GM19397 (cell line): Measurements from ENCODE around the gene EYA3.

Experiments
- ATAC-seq: cut with Tn5 transposase; IDR thresholded peaks from one replicate; pipeline ENCODE4 v1.9.1; 2021; ENCODE audit warnings: mild to moderate bottlenecking, moderate library complexity; ENCODE audit not compliant: unreplicated experiment

The EYA3 gene

DNA sequence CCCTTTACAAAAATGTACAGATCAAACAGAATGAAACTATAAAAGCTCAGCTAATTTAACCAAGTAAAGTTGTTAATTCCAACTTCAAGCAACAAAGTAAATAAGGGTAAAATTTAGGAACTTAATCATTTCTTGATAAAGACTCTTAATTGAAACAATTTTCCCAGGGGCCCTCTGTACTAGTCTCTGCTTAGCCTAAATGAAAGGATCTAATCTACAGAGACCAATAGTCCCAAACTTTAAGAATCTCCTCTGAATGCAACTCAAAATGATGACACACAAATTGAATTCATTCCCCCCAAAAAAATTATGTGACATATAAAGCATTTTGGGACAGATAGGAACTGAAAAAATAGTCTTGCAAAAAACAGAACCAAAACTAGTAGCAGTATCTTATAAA, 16.6 kb downstream of the EYA3 start:
- no peak for ATAC-seq

DNA sequence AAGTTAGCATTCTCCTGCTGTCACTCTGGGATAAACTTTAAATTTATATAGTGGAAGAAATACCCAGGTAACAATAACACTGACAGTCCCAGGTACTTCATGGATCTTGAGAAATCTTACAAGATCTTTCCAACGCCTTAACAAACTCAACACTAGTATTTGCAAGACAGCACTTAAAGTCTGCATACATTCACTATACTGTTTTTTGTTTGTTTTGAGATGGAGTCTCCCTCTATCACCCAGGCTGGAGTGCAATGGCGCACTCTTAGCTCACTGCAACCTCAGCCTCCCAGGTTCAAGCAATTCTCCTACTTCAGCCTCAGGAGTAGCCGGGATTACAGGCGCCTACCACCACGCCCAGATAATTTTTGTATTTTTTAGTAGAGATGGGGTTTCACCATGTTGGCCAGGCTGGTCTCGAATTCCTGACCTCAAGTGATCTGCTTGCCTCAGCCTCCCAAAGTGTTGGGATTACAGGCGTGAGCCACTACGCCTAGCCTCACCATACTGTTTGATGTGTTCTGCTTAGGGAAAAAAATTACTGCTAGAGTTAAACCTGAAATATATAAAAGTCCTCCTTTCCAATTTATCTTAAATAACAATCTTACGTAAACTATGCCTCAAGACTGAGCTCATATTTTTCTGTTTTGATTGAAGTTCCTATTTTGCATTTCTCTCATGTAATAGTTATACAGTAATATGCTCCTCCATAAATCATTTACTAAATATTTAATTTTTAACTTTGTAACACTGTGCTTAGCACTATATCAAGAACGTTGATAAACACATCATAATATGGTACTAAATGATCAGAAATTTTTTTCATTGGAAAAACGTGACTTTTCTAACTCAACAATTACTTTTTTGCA, 17.5 kb downstream of the EYA3 start:
- no peak for ATAC-seq

DNA sequence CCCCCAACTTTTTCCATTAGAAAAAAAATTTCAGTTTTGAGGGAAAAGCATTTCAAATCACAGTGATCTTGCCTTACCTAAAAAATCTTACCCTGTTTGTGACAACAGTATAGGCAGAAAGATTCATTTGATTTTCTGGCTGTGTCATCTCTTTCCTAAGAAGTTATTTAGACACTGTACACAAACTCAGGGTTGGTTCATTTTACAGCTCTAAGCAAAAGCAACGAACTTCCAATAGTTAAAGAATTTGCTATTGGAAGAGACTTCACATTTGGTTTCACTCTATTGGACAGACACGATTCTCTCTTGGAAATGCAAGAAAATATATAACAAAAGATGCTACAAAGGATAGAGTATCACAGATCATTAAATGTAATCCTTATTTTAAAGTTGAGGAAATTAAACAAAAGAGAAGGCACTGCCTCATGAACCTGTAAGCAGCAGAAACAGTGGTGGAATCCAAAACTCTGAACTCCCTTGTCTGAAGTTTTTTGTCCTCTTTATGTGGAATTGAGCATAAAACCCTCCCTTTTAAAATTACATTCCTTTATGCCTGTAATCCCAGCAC, 20.8 kb downstream of the EYA3 start:
- ATAC-seq: no peak

DNA sequence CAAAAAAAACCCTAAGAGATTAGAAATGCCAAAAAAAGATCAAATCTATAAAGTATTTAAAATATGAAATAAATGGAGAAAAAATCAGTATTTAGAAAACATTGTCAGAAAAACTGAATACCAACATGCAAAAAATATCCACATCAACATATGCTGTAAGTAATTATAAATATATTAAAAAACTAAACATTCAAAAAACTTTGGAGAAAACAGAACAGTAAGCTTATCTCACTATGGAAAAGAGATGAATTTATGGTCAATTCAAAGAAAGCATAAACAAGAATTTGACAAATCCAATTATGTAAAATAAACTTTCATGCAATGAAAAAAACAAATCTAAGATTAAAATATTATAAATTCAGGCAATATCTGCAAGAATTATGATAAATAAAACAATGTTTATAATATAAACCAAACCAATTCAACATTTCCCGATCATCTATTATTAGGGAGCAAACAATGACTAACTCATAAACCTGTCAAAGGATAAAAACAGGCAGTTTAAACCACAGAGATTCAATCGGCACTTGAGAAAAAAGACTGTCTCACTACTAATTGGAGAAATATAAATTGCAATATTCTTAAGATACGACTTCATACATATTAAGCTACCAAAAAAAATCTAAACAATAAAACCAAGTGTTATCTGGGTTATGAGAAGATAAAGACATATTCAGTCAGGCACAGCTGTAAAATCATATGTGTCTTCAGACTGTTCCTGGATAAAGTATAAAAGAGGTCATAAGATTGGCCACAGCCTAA, 21.8 kb downstream of the EYA3 start:
- no peak for ATAC-seq

DNA sequence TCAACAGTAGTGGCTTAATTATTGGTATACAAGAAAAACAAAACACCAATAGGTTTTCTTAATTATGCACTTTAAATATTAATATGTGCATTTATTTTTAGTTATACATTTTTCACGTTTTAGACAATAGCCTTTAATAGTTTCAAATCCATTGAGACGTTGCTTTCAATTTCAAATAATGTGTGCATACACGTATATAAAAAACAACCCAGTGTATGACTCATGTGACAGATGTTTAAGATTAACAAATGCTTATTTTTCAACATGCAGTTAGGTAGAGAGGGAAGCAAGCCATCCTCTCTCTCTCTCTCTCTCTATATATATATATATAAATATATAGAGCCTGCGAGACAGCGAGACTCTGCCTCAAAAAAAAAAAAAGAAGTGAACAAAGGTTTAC, 24.3 kb downstream of the EYA3 start:
- no peak for ATAC-seq

DNA sequence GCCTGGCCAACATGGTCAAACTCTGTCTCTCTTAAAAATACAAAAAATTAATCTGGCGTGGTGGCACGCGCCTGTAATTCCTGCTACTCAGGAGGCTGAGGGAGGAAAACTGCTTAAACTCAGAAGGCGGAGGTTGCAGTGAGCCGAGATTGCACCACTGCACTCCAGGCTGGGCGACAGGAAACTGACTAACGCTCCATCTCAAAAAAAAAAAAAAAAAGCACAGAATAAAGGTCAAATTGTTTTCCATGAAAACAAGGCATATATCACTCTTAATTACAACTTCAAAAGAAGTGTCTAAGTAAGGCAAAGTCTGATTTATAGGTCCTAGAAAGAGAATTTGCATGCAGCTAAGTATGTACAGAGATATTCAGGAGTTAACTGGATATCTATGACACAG, 25.6 kb downstream of the EYA3 start:
- ATAC-seq: no peak

DNA sequence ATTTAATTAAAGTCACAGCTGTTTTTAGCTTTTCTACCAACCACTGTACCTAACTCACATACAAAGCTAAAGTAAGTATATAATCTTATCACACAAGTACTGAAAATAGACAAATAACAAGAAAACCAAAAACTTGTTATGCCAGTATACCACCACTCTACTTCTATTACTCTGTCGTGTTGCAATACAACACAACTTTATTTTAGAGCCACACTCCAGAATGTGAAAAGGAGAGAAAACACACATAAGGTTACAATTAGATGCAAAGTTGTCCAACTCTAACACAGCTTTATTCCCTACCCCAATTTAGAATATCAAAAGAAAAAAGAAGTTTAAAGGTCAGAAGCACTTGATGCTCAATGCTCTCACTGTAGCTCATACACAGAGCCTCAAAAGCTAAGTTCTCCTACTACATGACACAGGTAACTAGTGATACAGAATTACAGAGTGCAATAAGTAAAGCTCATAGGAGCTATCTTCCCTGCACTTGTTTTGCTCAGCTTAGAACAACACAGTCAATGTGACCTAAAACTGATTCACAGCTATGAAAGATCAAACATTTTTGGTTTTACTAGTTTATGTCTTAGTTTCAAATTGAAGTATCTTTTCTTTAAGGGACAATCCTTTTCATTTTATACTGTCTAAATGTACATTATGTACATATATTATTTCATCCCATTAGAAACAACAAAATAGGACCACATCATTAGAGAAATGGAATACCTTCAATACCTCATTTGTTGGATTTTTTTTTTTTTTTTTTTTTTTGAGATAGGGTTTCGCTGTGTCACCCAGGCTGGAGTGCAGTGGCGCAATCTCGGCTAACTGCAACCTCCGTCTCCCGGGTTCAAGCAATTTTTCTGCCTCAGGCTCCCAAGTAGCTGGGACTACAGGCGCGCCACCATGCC, 29.2 kb downstream of the EYA3 start:
- ATAC-seq: no peak

DNA sequence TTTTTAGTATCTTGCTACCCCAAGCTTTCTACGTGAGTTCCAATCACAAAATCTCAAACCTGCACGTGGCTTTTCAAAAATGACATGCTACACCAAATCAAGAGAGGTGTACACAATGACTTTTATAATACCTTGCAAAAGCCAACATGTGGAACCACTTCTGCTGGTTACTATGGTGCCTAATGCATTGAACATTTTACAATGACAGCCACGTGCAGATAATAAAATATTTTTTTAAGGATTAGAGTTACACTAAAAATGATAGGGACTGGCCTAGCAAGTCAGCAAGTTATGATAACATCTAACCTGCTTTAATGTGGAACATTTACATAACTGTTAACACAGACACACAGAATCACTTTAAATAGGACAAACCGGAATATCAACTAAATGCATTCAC, 30.2 kb downstream of the EYA3 start:
- no peak for ATAC-seq

DNA sequence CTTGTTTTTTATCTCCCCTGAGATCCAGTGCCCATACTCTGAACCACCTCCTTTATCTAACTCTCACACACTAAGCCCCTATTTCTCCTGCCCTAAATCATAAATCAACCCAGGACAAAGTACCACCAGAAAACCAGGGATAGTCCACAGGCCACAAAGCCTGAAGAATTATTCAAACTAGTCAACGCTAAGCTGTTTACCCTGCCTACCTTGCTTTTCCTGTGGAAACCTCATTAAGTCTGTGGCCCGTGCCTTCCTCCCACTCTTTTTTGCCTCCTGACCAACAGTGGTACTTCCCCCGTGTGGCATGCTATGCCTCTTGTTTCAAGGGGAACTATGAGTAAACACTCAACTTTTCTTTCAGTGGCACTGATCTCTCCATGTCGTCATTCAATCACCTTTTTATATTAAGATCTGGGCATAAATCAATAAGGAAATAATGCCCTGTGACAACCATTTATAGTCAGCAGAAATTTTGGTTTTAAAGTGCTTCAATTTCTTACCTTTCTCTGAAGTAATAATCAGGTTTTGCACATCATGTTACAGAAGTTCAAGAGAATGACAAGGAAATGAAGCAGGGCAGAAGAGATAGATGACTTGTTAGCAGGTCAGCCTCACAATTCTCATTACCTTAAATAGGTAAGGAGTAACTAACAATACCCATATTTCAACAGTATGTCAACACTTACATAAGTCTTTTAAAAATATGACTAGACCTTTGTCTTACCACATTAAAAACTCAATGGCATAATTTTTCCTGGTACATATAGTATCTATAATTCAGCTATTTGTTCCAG, 32.1 kb downstream of the EYA3 start:
- ATAC-seq: no peak

DNA sequence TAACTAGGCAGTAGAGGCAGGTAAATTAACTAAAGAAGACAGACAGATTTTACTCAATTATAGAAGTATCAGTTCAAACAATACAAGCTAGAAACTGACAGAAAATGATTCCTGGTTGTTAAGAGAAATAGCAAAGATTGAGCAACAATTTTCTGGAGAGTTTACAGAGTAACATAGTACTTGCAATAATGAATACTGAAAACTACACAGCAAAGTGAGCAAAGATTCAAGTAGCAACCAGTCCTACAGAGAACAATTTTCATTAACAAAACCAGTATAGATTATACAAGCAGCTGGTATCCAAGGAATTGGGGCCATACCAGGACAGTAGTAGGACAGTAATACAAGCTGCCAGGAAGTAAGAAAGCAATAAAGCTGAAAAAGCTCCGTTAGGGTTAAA, 37.6 kb downstream of the EYA3 start:
- no peak for ATAC-seq

DNA sequence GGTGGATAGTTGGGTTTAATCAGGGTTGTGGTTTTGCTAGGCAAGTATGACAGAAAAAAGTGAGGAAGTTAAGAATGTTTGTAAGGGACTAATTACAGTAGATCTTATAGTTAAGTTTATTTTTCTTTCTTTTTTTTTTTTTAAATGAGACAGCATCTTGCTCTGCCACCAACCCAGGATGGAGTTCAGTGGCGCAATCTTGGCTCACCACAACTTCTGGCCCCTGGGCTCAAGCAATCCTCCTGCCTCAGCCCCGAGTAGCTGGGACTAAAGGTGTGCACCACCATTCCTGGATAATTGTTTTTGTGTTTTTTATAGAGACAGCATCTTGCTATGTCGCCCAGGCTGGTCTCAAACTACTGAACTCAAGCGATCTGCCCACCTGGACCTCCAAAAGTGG, 41.7 kb downstream of the EYA3 start:
- ATAC-seq: no peak

DNA sequence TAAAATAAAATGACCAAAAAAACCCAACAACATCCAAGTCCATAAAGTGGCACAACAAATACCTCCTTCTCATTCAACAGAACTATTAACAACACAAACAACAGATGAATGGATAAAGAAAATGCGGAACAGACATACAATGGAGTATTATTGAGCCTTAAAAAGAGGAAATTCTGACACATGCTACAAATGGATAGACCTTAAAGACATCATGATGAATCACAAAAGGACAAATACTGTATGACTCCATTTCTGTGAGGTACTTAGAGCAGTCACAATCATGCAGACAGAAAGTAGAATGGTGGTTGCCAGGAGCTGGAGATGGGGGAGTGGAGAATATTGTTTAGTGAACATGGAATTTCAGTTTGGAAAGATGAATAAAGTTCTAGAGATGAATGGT, 42.6 kb downstream of the EYA3 start:
- no peak for ATAC-seq

DNA sequence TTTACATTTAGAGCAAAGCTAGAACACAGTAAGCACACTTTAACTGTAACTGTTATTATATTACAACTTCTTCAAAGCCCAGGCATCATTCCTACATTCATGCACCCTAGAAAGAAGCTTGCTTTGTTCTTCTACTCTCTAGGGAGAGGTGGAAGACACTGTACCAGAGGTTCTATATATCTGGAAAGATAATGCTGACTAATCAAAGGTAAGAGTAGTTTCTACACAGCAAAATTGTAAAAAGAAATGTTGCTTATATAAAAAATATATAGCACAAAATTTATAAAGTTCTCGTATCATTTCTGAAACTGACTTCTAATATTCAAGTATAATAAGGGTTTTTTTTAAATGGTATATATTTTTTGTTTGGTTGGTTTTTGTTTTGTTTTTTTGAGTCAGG, 44.0 kb downstream of the EYA3 start:
- no peak for ATAC-seq

DNA sequence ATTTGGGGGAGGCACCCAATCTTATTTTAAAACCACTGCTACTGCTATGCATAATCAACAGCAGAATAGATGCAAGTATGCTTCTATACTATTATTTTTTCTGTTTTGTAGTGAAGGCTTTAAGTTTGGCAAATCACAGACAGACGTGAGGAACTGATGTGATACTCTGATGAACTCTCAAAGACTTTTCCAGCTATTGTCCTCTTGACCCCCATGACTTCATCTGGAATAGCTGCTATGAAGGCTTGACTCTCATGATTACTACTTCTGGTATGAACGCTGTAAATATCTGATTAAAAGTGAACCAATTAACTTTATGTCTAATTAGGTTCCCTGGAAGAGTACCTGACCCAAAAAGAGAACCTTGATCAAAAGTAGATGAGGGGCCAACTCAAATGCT, 49.1 kb downstream of the EYA3 start:
- ATAC-seq: no peak

DNA sequence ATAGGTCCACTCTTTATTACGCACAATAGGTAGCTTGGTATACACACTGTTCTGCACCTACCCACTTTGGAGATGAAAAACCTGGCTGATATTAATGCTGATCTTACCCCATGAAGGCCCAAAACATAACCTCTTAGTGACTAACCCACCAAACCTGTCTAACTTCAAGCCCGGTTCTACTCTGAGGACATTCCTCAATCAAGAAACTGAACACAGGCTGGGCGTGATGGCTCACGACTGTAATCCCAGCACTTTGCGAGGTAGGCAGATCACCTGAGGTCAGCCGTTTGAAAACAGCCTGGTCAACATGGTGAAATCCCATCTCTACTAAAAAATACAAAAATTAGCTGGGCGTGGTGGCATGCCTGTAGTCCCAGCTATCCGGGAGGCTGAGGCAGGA, 50.5 kb downstream of the EYA3 start:
- ATAC-seq: no peak

DNA sequence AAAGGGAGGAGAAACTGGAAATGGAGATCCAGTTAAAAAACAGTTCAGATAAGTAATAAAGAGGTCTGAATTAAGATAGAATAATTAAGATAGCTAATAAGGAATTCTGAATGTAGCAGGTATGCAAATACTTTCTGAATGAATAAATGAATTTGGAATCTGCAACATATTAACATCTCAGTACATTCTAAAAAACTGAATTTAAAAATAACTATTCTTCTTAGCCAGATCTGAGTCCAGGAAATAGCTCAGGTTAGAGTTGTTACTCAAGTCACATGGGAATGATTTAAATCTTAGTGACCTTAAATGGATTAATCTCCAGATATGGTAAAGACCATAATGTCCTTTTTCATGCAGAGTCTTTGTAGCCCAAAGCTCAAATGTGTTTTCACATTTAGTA, 51.2 kb downstream of the EYA3 start:
- ATAC-seq: no peak

DNA sequence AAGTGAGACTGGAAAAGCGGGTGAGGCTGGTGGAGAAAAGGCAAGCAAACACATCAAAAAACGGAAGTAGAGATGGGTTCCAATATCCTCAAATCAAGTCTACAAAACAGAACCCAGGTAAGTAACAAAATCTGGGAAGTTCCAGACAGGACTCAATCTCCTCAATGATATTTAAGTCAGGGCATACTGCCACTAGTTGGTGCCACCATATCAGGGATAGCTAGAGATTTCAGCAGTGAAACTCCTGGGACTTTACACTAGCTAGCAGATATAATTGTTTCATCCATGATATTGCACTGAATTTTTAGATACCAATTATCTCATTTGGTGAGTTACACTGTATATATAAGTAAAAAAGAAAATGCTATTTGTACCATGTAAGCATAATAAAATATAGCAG, 52.0 kb downstream of the EYA3 start:
- no peak for ATAC-seq

DNA sequence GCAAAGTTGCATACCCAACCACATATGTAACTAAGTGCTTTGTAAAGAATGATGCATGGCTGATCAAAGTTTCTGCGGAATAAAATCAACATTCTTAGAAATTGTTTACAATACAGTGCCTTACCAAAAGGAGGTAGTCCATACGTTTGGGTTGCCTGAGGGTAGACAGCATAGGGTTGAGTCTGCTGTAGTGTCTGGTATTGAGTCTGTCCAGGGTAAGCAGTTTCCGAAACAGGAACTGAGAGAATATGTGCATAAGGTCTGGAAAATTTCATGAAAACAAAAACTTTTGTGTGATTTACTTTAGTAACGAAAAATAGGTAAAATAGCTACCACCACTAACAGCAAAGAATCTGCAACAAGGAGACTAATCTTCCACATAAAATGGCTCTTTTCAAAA, 53.0 kb downstream of the EYA3 start:
- ATAC-seq: no peak

DNA sequence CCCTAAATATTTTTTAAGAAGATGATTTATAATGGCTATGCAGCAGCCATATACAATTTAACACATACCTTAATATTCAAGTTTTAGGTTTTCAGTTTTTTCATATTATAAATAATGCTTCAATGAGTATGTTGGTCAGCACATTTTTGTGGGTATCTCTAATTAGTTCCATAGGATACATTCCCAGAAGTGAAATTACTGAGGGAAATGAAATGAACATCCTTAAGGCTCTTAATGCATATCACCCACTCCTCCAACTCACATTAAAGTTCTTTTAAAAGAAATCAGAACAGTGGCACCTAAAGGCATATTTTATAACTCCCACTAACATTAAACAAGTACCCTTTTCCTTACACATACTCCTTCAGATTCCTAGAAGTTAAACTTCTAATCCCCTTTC, 56.1 kb downstream of the EYA3 start:
- no peak for ATAC-seq

DNA sequence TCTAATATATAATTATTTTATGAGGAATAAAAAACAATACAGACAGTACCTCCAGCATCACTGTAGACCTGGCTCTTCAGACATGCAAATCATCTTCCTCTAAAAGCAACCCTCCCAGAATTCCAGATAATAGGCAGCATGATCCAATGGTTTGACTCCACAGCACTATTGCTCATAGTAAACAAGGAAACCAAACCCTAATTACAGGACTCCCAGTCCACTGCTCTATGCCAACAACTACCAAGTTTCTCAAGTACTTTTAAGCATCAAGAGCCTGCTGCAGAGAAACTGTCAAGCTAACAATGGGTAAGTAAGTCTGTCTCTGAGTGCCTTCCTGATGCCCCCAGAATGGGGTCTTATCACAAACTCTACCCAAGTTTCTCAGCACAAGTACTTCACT, 57.2 kb downstream of the EYA3 start:
- no peak for ATAC-seq
